ENCODE data around the gene CREB5. TPM values are rescaled to one million over a fixed set of nuclear protein-coding genes. Genes with fewer than 3 reads are reported as not detected.

Gene CREB5
- total RNA-seq, 1 donor from 2014 or later, result 4.6 TPM

GRCh38 chr7:28613262-28613661 is 200.9 kb downstream of the CREB5 start:
- no peak for DNase-seq (ENCODE audit: low spot score, unreplicated experiment)
- H3K27me3 Mint-ChIP-seq, result peaks cover 8% of the 10 kb centered on the region
- no peak for TF ChIP-seq CTCF (IDR thresholded peaks at IDR 0.05; ENCODE audit: unreplicated experiment)
- H3K4me1 Mint-ChIP-seq (ENCODE audit: low read depth), result no peaks in the 10 kb centered on the region
- H3K4me3 Mint-ChIP-seq (ENCODE audit: low read depth), result no peak overlapping the region
- H3K27ac Mint-ChIP-seq, result no peak overlapping the region
- no peaks in the 10 kb centered on the region for H3K9me3 Mint-ChIP-seq (ENCODE audit: low read depth)
- no peaks in the 10 kb centered on the region for H3K36me3 Mint-ChIP-seq (ENCODE audit: insufficient read depth)

GRCh38 chr7:28615091-28615490 is 202.8 kb downstream of the CREB5 start:
- peak; percentile 21 for TF ChIP-seq CTCF (IDR thresholded peaks at IDR 0.05; ENCODE audit: unreplicated experiment)
- Mint-ChIP-seq H3K36me3 (ENCODE audit: insufficient read depth) (no peaks in the 10 kb centered on the region), H3K4me1 (ENCODE audit: low read depth) (no peaks in the 10 kb centered on the region), H3K9me3 (ENCODE audit: low read depth) (no peaks in the 10 kb centered on the region), H3K27me3 (peaks cover 8% of the 10 kb centered on the region), H3K4me3 (ENCODE audit: low read depth) (no peak overlapping the region), H3K27ac (no peak overlapping the region)
- no peak for DNase-seq (ENCODE audit: low spot score, unreplicated experiment)

- Mint-ChIP-seq H3K4me1 (ENCODE audit: low read depth) (no peaks in the 10 kb centered on the region), H3K27ac (no peak overlapping the region), H3K9me3 (ENCODE audit: low read depth) (no peaks in the 10 kb centered on the region), H3K27me3 (peaks cover 5% of the 10 kb centered on the region), H3K4me3 (ENCODE audit: low read depth) (no peak overlapping the region), H3K36me3 (ENCODE audit: insufficient read depth) (no peaks in the 10 kb centered on the region)
- DNase-seq (ENCODE audit: low spot score, unreplicated experiment), result no peak
- no peak for TF ChIP-seq CTCF (IDR thresholded peaks at IDR 0.05; ENCODE audit: unreplicated experiment)
Observed at GRCh38 chr7:28617308-28617880, 205.1 kb downstream of the CREB5 start.

- no peak for TF ChIP-seq CTCF (IDR thresholded peaks at IDR 0.05; ENCODE audit: unreplicated experiment)
- Mint-ChIP-seq H3K27ac (no peak overlapping the region), H3K4me1 (ENCODE audit: low read depth) (no peaks in the 10 kb centered on the region), H3K36me3 (ENCODE audit: insufficient read depth) (no peaks in the 10 kb centered on the region), H3K27me3 (peaks cover 5% of the 10 kb centered on the region), H3K9me3 (ENCODE audit: low read depth) (no peaks in the 10 kb centered on the region), H3K4me3 (ENCODE audit: low read depth) (no peak overlapping the region)
- no peak for DNase-seq (ENCODE audit: low spot score, unreplicated experiment)
Observed at GRCh38 chr7:28618383-28618782, 206.1 kb downstream of the CREB5 start.

GRCh38 chr7:28619256-28619655 is 206.9 kb downstream of the CREB5 start:
- H3K9me3 Mint-ChIP-seq (ENCODE audit: low read depth), result no peaks in the 10 kb centered on the region
- H3K27me3 Mint-ChIP-seq, result peaks cover 5% of the 10 kb centered on the region
- TF ChIP-seq CTCF (IDR thresholded peaks at IDR 0.05; ENCODE audit: unreplicated experiment), result no peak
- no peak overlapping the region for H3K27ac Mint-ChIP-seq
- peaks cover 5% of the 10 kb centered on the region for H3K4me1 Mint-ChIP-seq (ENCODE audit: low read depth)
- H3K36me3 Mint-ChIP-seq (ENCODE audit: insufficient read depth), result no peaks in the 10 kb centered on the region
- H3K4me3 Mint-ChIP-seq (ENCODE audit: low read depth), result no peak overlapping the region
- no peak for DNase-seq (ENCODE audit: low spot score, unreplicated experiment)

Data from progenitor cell of endocrine pancreas (in vitro differentiated cells).